Measurements from ENCODE around the gene MYMX. TPM values are rescaled to one million over a fixed set of nuclear protein-coding genes. Genes with fewer than 3 reads are reported as not detected.
"Not testable (repeated sequence)": the region's sequence is repeated elsewhere in the genome, so short reads cannot be mapped to it uniquely, and the experiment has no call there.

MYMX gene
- total RNA-seq, 6 experiments from 2014 or later, result not detected

DNA sequence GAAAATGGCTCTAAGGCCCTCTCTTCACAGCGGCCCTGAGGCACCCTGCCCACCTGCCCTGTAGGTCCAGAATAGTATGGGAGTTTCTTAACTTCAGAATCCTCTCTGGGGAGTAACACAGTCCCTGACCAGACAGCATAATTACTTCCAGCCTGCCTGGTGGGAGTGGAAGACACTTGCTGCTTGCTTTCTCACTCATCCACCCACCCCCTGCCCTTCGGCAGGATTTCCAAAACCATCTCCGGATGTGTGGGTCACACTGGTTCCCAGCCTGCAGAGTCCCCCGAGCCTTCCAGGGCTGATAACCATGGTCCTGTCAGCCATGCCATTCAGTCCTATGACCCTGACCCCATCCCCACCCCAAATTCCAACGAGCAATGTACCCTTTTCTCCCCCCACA, 12.1 kb downstream of the MYMX start:
- Histone ChIP-seq H3K27me3 (no peaks in the 10 kb centered on the region), H3K27ac (peak overlapping the region; percentile 23 to 77 (median 32)), H3K9me3 (no peaks in the 10 kb centered on the region), H3K4me1 (peaks cover 0 to 82% (median 28%) of the 10 kb centered on the region in 4 donors), H3K36me3 (peaks cover 0 to 12% (median 0%) of the 10 kb centered on the region in 4 donors), H3K4me3 (no peak overlapping the region)
- WGBS (ENCODE audit: insufficient coverage, low coverage, low lambda C conversion rate, missing lambda C conversion rate), result 32% methylated on average over 4 of the region's 5 CpGs
- peak in 1 of 4 donors; percentile 1 for ATAC-seq
- DNase-seq, result no peak
- intact Hi-C loops (cut with DNase I), result no loop called here
- TF ChIP-seq POLR2A (IDR thresholded peaks at IDR 0.05) (no peak), CTCF (IDR thresholded peaks at IDR 0.05) (no peak)

DNA sequence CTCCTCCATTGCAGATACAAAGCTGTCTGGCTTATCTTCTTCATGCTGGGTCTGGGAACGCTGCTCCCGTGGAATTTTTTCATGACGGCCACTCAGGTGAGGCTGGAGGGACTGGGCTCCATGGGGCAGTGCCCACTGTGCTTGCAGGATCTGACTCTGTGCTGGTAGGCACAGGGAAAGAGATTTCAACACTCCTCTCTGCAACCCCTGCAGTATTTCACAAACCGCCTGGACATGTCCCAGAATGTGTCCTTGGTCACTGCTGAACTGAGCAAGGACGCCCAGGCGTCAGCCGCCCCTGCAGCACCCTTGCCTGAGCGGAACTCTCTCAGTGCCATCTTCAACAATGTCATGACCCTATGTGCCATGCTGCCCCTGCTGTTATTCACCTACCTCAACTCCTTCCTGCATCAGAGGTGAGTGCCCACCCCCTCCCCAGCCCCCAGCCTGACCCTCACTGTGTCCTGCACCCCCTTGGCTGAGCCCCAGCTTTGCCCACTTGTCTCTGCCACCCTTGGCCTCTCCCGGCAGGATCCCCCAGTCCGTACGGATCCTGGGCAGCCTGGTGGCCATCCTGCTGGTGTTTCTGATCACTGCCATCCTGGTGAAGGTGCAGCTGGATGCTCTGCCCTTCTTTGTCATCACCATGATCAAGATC, 12.8 kb downstream of the MYMX start:
- H3K4me3 ChIP-seq, result peak overlapping the region in 1 of 3 donors; percentile 21
- peak; percentile 75 to 92 (median 88) for DNase-seq
- no peaks in the 10 kb centered on the region for H3K27me3 ChIP-seq
- H3K36me3 ChIP-seq, result peaks cover 0 to 12% (median 0%) of the 10 kb centered on the region in 4 donors
- ATAC-seq, result peak; percentile 62 to 77 (median 68)
- no peaks in the 10 kb centered on the region for H3K9me3 ChIP-seq
- peak overlapping the region in 2 of 3 donors; percentile 23 to 77 for H3K27ac ChIP-seq
- TF ChIP-seq CTCF (IDR thresholded peaks at IDR 0.05) (no peak), POLR2A (IDR thresholded peaks at IDR 0.05) (no peak)
- peaks cover 0 to 82% (median 30%) of the 10 kb centered on the region in 4 donors for H3K4me1 ChIP-seq
- intact Hi-C loops (cut with DNase I), result loop anchor here (5.0 to 10.0 kb wide), 3 partner anchors 55 to 125 kb away; no protein-coding TSS in a partner anchor
- WGBS (ENCODE audit: insufficient coverage, low coverage, low lambda C conversion rate, missing lambda C conversion rate), result 30% methylated on average over 5 of the region's 11 CpGs

DNA sequence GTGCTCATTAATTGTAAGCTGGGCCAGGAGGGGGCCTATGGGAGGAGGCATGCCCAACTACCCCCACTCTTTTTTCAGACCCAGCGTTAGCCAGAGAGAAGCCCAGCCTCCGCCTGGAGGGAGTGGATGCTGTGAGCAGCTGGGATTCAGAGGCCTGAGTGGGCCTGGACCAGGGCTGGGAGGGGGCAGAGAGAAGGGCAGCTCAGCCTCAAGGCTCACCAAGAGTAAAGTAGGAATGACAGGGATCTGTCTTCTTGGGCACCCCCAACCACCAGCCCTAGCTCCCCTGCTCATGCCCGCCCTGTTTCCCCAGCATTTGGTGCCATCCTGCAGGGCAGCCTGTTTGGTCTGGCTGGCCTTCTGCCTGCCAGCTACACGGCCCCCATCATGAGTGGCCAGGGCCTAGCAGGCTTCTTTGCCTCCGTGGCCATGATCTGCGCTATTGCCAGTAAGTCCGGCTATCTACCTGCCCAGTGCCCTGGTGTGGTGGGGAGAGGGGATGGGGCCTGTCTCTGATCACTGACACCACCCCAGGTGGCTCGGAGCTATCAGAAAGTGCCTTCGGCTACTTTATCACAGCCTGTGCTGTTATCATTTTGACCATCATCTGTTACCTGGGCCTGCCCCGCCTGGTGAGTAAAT, 13.4 kb downstream of the MYMX start:
- intact Hi-C loops (cut with DNase I), result loop anchor here (5.0 to 10.0 kb wide), 3 partner anchors 55 to 125 kb away; no protein-coding TSS in a partner anchor
- peaks cover 0 to 82% (median 33%) of the 10 kb centered on the region in 4 donors for H3K4me1 ChIP-seq
- 91% methylated on average over 4 of the region's 10 CpGs for WGBS (ENCODE audit: insufficient coverage, low coverage, low lambda C conversion rate, missing lambda C conversion rate)
- peak overlapping the region in 1 of 3 donors; percentile 21 for H3K4me3 ChIP-seq
- DNase-seq (no peak), ATAC-seq (no peak)
- no peaks in the 10 kb centered on the region for H3K9me3 ChIP-seq
- no peaks in the 10 kb centered on the region for H3K27me3 ChIP-seq
- peak overlapping the region in 1 of 3 donors; percentile 77 for H3K27ac ChIP-seq
- TF ChIP-seq CTCF (IDR thresholded peaks at IDR 0.05) (no peak), POLR2A (IDR thresholded peaks at IDR 0.05) (no peak)
- H3K36me3 ChIP-seq, result peaks cover 0 to 12% (median 0%) of the 10 kb centered on the region in 4 donors

- intact Hi-C loops (cut with DNase I), result loop anchor here (5.0 to 10.0 kb wide), 3 partner anchors 57 to 127 kb away; no protein-coding TSS in a partner anchor
- 70% methylated on average over 3 of the region's 9 CpGs for WGBS (ENCODE audit: insufficient coverage, low coverage, low lambda C conversion rate, missing lambda C conversion rate)
- Histone ChIP-seq H3K36me3 (peaks cover 0 to 12% (median 0%) of the 10 kb centered on the region in 4 donors), H3K4me1 (peaks cover 0 to 81% (median 32%) of the 10 kb centered on the region in 4 donors)
- H3K27ac ChIP-seq, H3K4me3 ChIP-seq, H3K9me3 ChIP-seq, H3K27me3 ChIP-seq, ATAC-seq, DNase-seq: not testable (repeated sequence)
Observed at GRCh38 chr6:44231426-44231825, 14.7 kb downstream of the MYMX start.

Measured in right lobe of liver (tissue), 6 donors.